CD14-positive monocyte (primary cell): ENCODE data around the gene ERC1. TPM values are rescaled to one million over a fixed set of nuclear protein-coding genes. Genes with fewer than 3 reads are reported as not detected.
A peak's percentile ranks its signal among the peaks of the same experiment; 100 is the strongest.

Experiments used
- DNase-seq, 3 donors: peaks; one replicate each; pipeline ENCODE4 v3.0.0-alpha.2; 2011 to 2022
- H2AFZ ChIP-seq: 2 replicates; pipeline ENCODE4 v1.6.0; 2012; ENCODE audit warnings: mild to moderate bottlenecking, low read depth, low read length, inconsistent platforms; ENCODE audit not compliant: insufficient read depth, poor library complexity, severe bottlenecking
- H3K27ac ChIP-seq, 2 donors: 1 replicate in 1 of 2; 2 replicates in 1 of 2; pipeline ENCODE4 v1.5.1; 2012 to 2013; ENCODE audit warnings: low read length in 2 of 2, control low read depth in 1 of 2, inconsistent platforms in 1 of 2, low read depth in 1 of 2, mild to moderate bottlenecking in 1 of 2
- H3K27me3 ChIP-seq, 2 donors: one replicate each; pipeline versions ENCODE4 v1.6.0 to v1.6.1; 2011 to 2013; ENCODE audit warnings: low read length in 2 of 2; ENCODE audit not compliant: control insufficient read depth in 2 of 2, insufficient read depth in 2 of 2
- H3K36me3 ChIP-seq, 2 donors: replicated peaks in 1 of 2; 1 replicate in 1 of 2; 2 replicates in 1 of 2; pipeline versions ENCODE4 v1.5.1 to v1.6.1; 2012 to 2013; ENCODE audit warnings: low read length in 2 of 2, control low read depth in 1 of 2, inconsistent platforms in 1 of 2, mild to moderate bottlenecking in 1 of 2; ENCODE audit not compliant: insufficient read depth in 2 of 2, control insufficient read depth in 1 of 2
- H3K4me1 ChIP-seq, 2 donors: 1 replicate in 1 of 2; 2 replicates in 1 of 2; pipeline versions ENCODE4 v1.5.1 to v1.6.1; 2012 to 2013; ENCODE audit warnings: low read length in 2 of 2, control low read depth in 1 of 2, inconsistent platforms in 1 of 2, mild to moderate bottlenecking in 1 of 2, moderate library complexity in 1 of 2; ENCODE audit not compliant: insufficient read depth in 2 of 2, control insufficient read depth in 1 of 2
- H3K4me2 ChIP-seq: replicated peaks from 2 replicates; pipeline ENCODE3; 2012; ENCODE audit warnings: low read length, moderate library complexity, mild to moderate bottlenecking; ENCODE audit not compliant: poor library complexity, severe bottlenecking; ENCODE audit errors: extremely low read depth
- H3K4me3 ChIP-seq, 3 experiments: fragments of 200-600 bp in 1 of 3; sonication (generic) in 1 of 3; replicated peaks in 1 of 3; 1 replicate in 2 of 3; 2 replicates in 1 of 3; pipeline ENCODE4 v1.5.1; 2011 to 2013; ENCODE audit warnings: low read length in 3 of 3, mild to moderate bottlenecking in 3 of 3, control low read depth in 2 of 3, low read depth in 2 of 3, inconsistent platforms in 1 of 3, moderate library complexity in 1 of 3
- H3K79me2 ChIP-seq: 2 replicates; pipeline ENCODE4 v1.6.0; 2012; ENCODE audit warnings: mild to moderate bottlenecking, control low read depth, inconsistent platforms, low read length, moderate library complexity; ENCODE audit not compliant: insufficient read depth
- H3K9ac ChIP-seq: 2 replicates; pipeline ENCODE4 v1.6.0; 2017; ENCODE audit warnings: low read length, mild to moderate bottlenecking; ENCODE audit not compliant: insufficient read depth, poor library complexity, severe bottlenecking
- H3K9me3 ChIP-seq, 2 donors: replicated peaks in 1 of 2; 1 replicate in 1 of 2; 2 replicates in 1 of 2; pipeline versions ENCODE4 v1.5.1 to v1.6.1; 2012 to 2013; ENCODE audit warnings: low read length in 2 of 2, control low read depth in 1 of 2; ENCODE audit not compliant: control insufficient read depth in 1 of 2, insufficient read depth in 1 of 2
- H4K20me1 ChIP-seq: 2 replicates; pipeline ENCODE4 v1.6.0; 2012; ENCODE audit warnings: mild to moderate bottlenecking, low read length, control low read depth, moderate library complexity; ENCODE audit not compliant: insufficient read depth
- H3K27ac Mint-ChIP-seq, 7 donors: one replicate each; pipeline ENCODE4 v1.8.0; 2020; ENCODE audit warnings: mild to moderate bottlenecking in 7 of 7, mixed read lengths in 7 of 7, moderate library complexity in 6 of 7, inconsistent platforms in 2 of 7
- H3K27me3 Mint-ChIP-seq, 3 donors: one replicate each; pipeline ENCODE4 v1.8.0; 2021 to 2022; ENCODE audit warnings: low read depth in 3 of 3, mild to moderate bottlenecking in 3 of 3, mixed read lengths in 3 of 3, moderate library complexity in 3 of 3, inconsistent platforms in 1 of 3
- H3K36me3 Mint-ChIP-seq, 2 donors: one replicate each; pipeline ENCODE4 v1.8.0; 2020; ENCODE audit warnings: mixed read lengths in 2 of 2, inconsistent platforms in 1 of 2, mild to moderate bottlenecking in 1 of 2
- H3K4me1 Mint-ChIP-seq: one replicate; pipeline ENCODE4 v1.8.0; 2020; ENCODE audit warnings: mild to moderate bottlenecking, mixed read lengths
- H3K4me3 Mint-ChIP-seq, 2 donors: one replicate each; pipeline ENCODE4 v1.8.0; 2020; ENCODE audit warnings: mild to moderate bottlenecking in 2 of 2, mixed read lengths in 2 of 2, moderate library complexity in 1 of 2
- H3K9me3 Mint-ChIP-seq, 7 donors: one replicate each; pipeline ENCODE4 v1.8.0; 2020 to 2022; ENCODE audit warnings: mixed read lengths in 7 of 7, mild to moderate bottlenecking in 6 of 7, moderate library complexity in 6 of 7, inconsistent platforms in 2 of 7
- CTCF ChIP-seq: fragments of 200-600 bp; IDR thresholded peaks from one replicate; pipeline ENCODE4 v1.8.0; 2022; ENCODE audit warnings: antibody characterized with exemption, mild to moderate bottlenecking
- WGBS: methylation state at CpG from one replicate; pipeline ENCODE4 v1.1.5; 2013; ENCODE audit warnings: missing lambda C conversion rate; ENCODE audit not compliant: insufficient coverage; 5-methylcytosine and 5-hydroxymethylcytosine counted together
- intact Hi-C, 2 donors: fragments of 100-400 bp; cut with micrococcal nuclease; formaldehyde crosslinking; loops; one replicate each; pipeline versions ENCODE4 v1.15.0 to v1.15.1; 2023
- polyA plus RNA-seq, 3 donors: library from polyadenylated mRNA; depleted of rRNA in 1 of 3; unstranded in 2 of 3; stranded (reverse) in 1 of 3; fragments of 300-500 nt in 2 of 3; fragments of >200 nt in 1 of 3; fragmentation: Illumina TruSeq in 2 of 3; gene quantifications; 1 replicate in 2 of 3; 2 replicates in 1 of 3; pipeline ENCODE4 v1.2.3, GENCODE V29; 2012 to 2021

ERC1 gene
- polyA plus RNA-seq, 3 donors = 4.0 to 14.3 (median 5.1) TPM

- peaks cover 2% of the 10 kb centered on the region for H3K4me1 Mint-ChIP-seq
- Histone ChIP-seq H3K4me3 (peak overlapping the region; percentile 13 to 61 (median 55)), H3K36me3 (peaks cover 0 to 2% of the 10 kb centered on the region in 2 donors), H3K79me2 (no peaks in the 10 kb centered on the region), H3K9me3 (no peaks in the 10 kb centered on the region), H4K20me1 (no peaks in the 10 kb centered on the region), H3K9ac (peak overlapping the region; percentile 33), H3K4me2 (peak overlapping the region; percentile 47), H3K27me3 (no peaks in the 10 kb centered on the region), H3K27ac (no peak overlapping the region), H3K4me1 (peaks cover 0 to 8% of the 10 kb centered on the region in 2 donors), H2AFZ (no peak overlapping the region)
- H3K27me3 Mint-ChIP-seq = no peaks in the 10 kb centered on the region
- intact Hi-C loops = no loop called here
- H3K36me3 Mint-ChIP-seq = peaks cover 13 to 24% of the 10 kb centered on the region in 2 donors
- TF ChIP-seq CTCF = no peak
- 0% methylated on average over 1 of the region's 6 CpGs for WGBS
- no peaks in the 10 kb centered on the region for H3K9me3 Mint-ChIP-seq
- H3K27ac Mint-ChIP-seq = no peak overlapping the region
- no peak overlapping the region for H3K4me3 Mint-ChIP-seq
- DNase-seq = no peak
Observed at GRCh38 chr12:1204581-1205121, 213.6 kb downstream of the ERC1 start.

GRCh38 chr12:1205512-1206060, 214.6 kb downstream of the ERC1 start:
- H3K36me3 ChIP-seq = no peaks in the 10 kb centered on the region
- H3K4me3 ChIP-seq = no peak overlapping the region
- no peaks in the 10 kb centered on the region for H3K9me3 ChIP-seq
- H3K9ac ChIP-seq = no peak overlapping the region
- no peak overlapping the region for H3K4me2 ChIP-seq
- H3K27me3 ChIP-seq = no peaks in the 10 kb centered on the region
- Mint-ChIP-seq H3K9me3 (no peaks in the 10 kb centered on the region), H3K27me3 (no peaks in the 10 kb centered on the region), H3K27ac (no peak overlapping the region), H3K36me3 (peaks cover 10 to 20% of the 10 kb centered on the region in 2 donors), H3K4me1 (peaks cover 2% of the 10 kb centered on the region), H3K4me3 (no peak overlapping the region)
- no CpG with 5 or more reads among the region's 4 CpGs for WGBS
- no peaks in the 10 kb centered on the region for H3K79me2 ChIP-seq
- H4K20me1 ChIP-seq = no peaks in the 10 kb centered on the region
- no peak for DNase-seq
- intact Hi-C loops = no loop called here
- no peak for TF ChIP-seq CTCF
- H3K4me1 ChIP-seq = peaks cover 0 to 8% of the 10 kb centered on the region in 2 donors
- no peak overlapping the region for H2AFZ ChIP-seq
- H3K27ac ChIP-seq = no peak overlapping the region
